Measurements from ENCODE around the gene TMEM51. TPM values are rescaled to one million over a fixed set of nuclear protein-coding genes. Genes with fewer than 3 reads are reported as not detected.

The TMEM51 gene
- total and polyA plus RNA-seq, 9 of the 15 experiments (the other 6 are each of a cell fraction or from before 2014, with no cell fraction given), result 0.06 to 1.4 (median 0.58) TPM

GRCh38 chr1:15128077-15128476, 25.5 kb upstream of the TMEM51 start:
- in situ Hi-C loops (cut with MboI) (loop anchor here (10.0 kb wide), 2 partner anchors 147 to 297 kb away; no protein-coding TSS in a partner anchor), intact Hi-C loops (cut with micrococcal nuclease) (loop anchor here (1.0 kb wide), 2 partner anchors 144 to 176 kb away; no protein-coding TSS in a partner anchor)
- Histone ChIP-seq H3K9me3 (replicated peaks; ENCODE audit: control insufficient read depth, insufficient read depth, low read depth, low read length) (no peaks in the 10 kb centered on the region), H3K79me2 (ENCODE audit: control insufficient read depth, insufficient read depth, low read length) (no peaks in the 10 kb centered on the region), H3K9me1 (ENCODE audit: control insufficient read depth, insufficient read depth, low read length) (no peaks in the 10 kb centered on the region), H3K9ac (ENCODE audit: insufficient read depth in 1 of 2, low read depth in 2 of 2, low read length in 2 of 2) (no peak overlapping the region), H3K4me1 (replicated peaks in 1 of 2; ENCODE audit: control insufficient read depth in 2 of 2, insufficient read depth in 2 of 2, low read length in 2 of 2) (peaks cover 0 to 4% of the 10 kb centered on the region in 2 experiments; a peak in 1 of 5 replicates), H3K27ac (ENCODE audit: extremely low read depth, low read depth, low read length) (no peak overlapping the region), H3K4me2 (ENCODE audit: insufficient read depth, low read length) (no peak overlapping the region), H2AFZ (ENCODE audit: low read depth, low read length) (no peak overlapping the region), H3K4me3 (no peak overlapping the region), H3K36me3 (ENCODE audit: control insufficient read depth, insufficient read depth, low read length) (no peaks in the 10 kb centered on the region), H4K20me1 (replicated peaks; ENCODE audit: control insufficient read depth, insufficient read depth, low read length) (peaks cover 11% of the 10 kb centered on the region), H3K27me3 (ENCODE audit: control insufficient read depth in 2 of 2, insufficient read depth in 2 of 2, low read length in 2 of 2) (peaks cover 4 to 38% of the 10 kb centered on the region in 2 experiments; a peak in 3 of 5 replicates)
- WGBS (ENCODE audit: insufficient coverage, low coverage, missing lambda C conversion rate), result 17% methylated on average over 6 of the region's 6 CpGs
- BruUV-seq (replicated peaks), result no TSS peak
- no peak for ATAC-seq
- no peak for FAIRE-seq
- ChIA-PET CTCF (ENCODE audit: low intra/inter-chr PET ratio) (interaction anchor here (0.7 to 4.1 kb wide), 5 partner anchors 79 to 373 kb away, joined by 3 to 39 read pairs (median 3); no protein-coding TSS in a partner anchor), POLR2A (interaction anchor here (1.0 to 1.9 kb wide), 2 partner anchors 12 to 142 kb away, joined by 3 to 6 read pairs; no protein-coding TSS in a partner anchor)
- DNase-seq (ENCODE audit: extremely low read depth in 1 of 4, low spot score in 3 of 4), result no peak
- peak; percentile 84 for TF ChIP-seq RBM25 (IDR thresholded peaks at IDR 0.05; ENCODE audit: low read depth, low read length, severe bottlenecking)
- no peak for TF ChIP-seq EHMT2 (IDR thresholded peaks at IDR 0.05)
- no peak for TF ChIP-seq HLTF (IDR thresholded peaks at IDR 0.05)

GRCh38 chr1:15128520-15129313, 24.8 kb upstream of the TMEM51 start:
- H3K4me1 ChIP-seq (replicated peaks in 1 of 2; ENCODE audit: control insufficient read depth in 2 of 2, insufficient read depth in 2 of 2, low read length in 2 of 2), result peaks cover 0 to 4% of the 10 kb centered on the region in 2 experiments; a peak in 1 of 5 replicates
- H2AFZ ChIP-seq (ENCODE audit: low read depth, low read length), result no peak overlapping the region
- no peaks in the 10 kb centered on the region for H3K79me2 ChIP-seq (ENCODE audit: control insufficient read depth, insufficient read depth, low read length)
- CTCF ChIA-PET (ENCODE audit: low intra/inter-chr PET ratio), result interaction anchor here (0.7 to 4.1 kb wide), 6 partner anchors 13 to 372 kb away, joined by 3 to 39 read pairs (median 3); no protein-coding TSS in a partner anchor
- WGBS (ENCODE audit: insufficient coverage, low coverage, missing lambda C conversion rate), result 12% methylated on average over 18 of the region's 18 CpGs
- no peak overlapping the region for H3K4me2 ChIP-seq (ENCODE audit: insufficient read depth, low read length)
- no peaks in the 10 kb centered on the region for H3K9me3 ChIP-seq (replicated peaks; ENCODE audit: control insufficient read depth, insufficient read depth, low read depth, low read length)
- H3K9me1 ChIP-seq (ENCODE audit: control insufficient read depth, insufficient read depth, low read length), result no peaks in the 10 kb centered on the region
- peaks cover 4 to 35% of the 10 kb centered on the region in 2 experiments; a peak in 3 of 5 replicates for H3K27me3 ChIP-seq (ENCODE audit: control insufficient read depth in 2 of 2, insufficient read depth in 2 of 2, low read length in 2 of 2)
- ATAC-seq, result peak; percentile 100
- H3K4me3 ChIP-seq, result no peak overlapping the region
- in situ Hi-C loops (cut with MboI) (loop anchor here (10.0 kb wide), 2 partner anchors 146 to 296 kb away; no protein-coding TSS in a partner anchor), intact Hi-C loops (cut with micrococcal nuclease) (loop anchor here (1.0 kb wide), 2 partner anchors 144 to 176 kb away; no protein-coding TSS in a partner anchor)
- no peaks in the 10 kb centered on the region for H3K36me3 ChIP-seq (ENCODE audit: control insufficient read depth, insufficient read depth, low read length)
- peaks cover 11% of the 10 kb centered on the region for H4K20me1 ChIP-seq (replicated peaks; ENCODE audit: control insufficient read depth, insufficient read depth, low read length)
- no peak overlapping the region for H3K27ac ChIP-seq (ENCODE audit: extremely low read depth, low read depth, low read length)
- peak; percentile 81 to 86 (median 82) for DNase-seq (ENCODE audit: extremely low read depth in 1 of 4, low spot score in 3 of 4)
- no peak overlapping the region for H3K9ac ChIP-seq (ENCODE audit: insufficient read depth in 1 of 2, low read depth in 2 of 2, low read length in 2 of 2)
- BruUV-seq (replicated peaks), result no TSS peak
- POLR2A ChIA-PET, result interaction anchor here (0.5 to 1.9 kb wide), 7 partner anchors 9 to 833 kb away, joined by 3 to 6 read pairs (median 3); no protein-coding TSS in a partner anchor
- FAIRE-seq, result peak; percentile 88
- no peak for TF ChIP-seq ZNF79 (CRISPR knock-in tag; IDR thresholded peaks at IDR 0.05; ENCODE audit: low read depth)
- TF ChIP-seq MAX (CRISPR knock-in tag; IDR thresholded peaks at IDR 0.05), result no peak
- TF ChIP-seq SMARCC2 (IDR thresholded peaks at IDR 0.05; ENCODE audit: low read depth), result no peak
- TF ChIP-seq HINFP (tag; conservative IDR thresholded peaks at IDR 0.05; ENCODE audit: low read depth), result no peak
- TF ChIP-seq MYBL2 (IDR thresholded peaks at IDR 0.05; ENCODE audit: low read depth), result no peak
- TF ChIP-seq MYBL2 (CRISPR knock-in tag; IDR thresholded peaks at IDR 0.05; ENCODE audit: borderline replicate concordance), result no peak
- no peak for TF ChIP-seq ZBTB12 (CRISPR knock-in tag; IDR thresholded peaks at IDR 0.05)
